HCT116 (cell line): ENCODE measurements around the gene MALSU1. TPM values are rescaled to one million over a fixed set of nuclear protein-coding genes. Genes with fewer than 3 reads are reported as not detected.

Source experiments
- ATAC-seq: fragments of 200-7000 bp; cut with Tn5 transposase; 2 replicates; pipeline ENCODE4 v1.9.1; 2020; ENCODE audit warnings: mild to moderate bottlenecking, moderate library complexity
- BruUV-seq: library from RNA; stranded (reverse); fragments of 400-500 nt; replicated peaks from 2 replicates; lab custom pipeline; 2021; lab: Mats Ljungman, UMichigan
- CTCF ChIA-PET: fragments of 300-600 bp; sonication (Branson Sonifier 250); formaldehyde crosslinking; loops from one replicate; lab custom pipeline; 2021; ENCODE audit warnings: antibody characterized with exemption; lab: Charles Lee
- POLR2A ChIA-PET: fragments of 300-600, 350-600 bp; sonication (Branson Sonifier 250); formaldehyde crosslinking; loops from one replicate; lab custom pipeline; 2021; ENCODE audit warnings: antibody characterized with exemption; lab: Charles Lee
- RAD21 ChIA-PET, 2 experiments: fragments of 300-600 bp; sonication (Branson Sonifier 250); formaldehyde crosslinking; loops; one replicate each; lab custom pipeline; 2023; ENCODE audit warnings: low total read pairs in 2 of 2; ENCODE audit not compliant: uncharacterized antibody in 2 of 2, unreplicated experiment in 2 of 2, low non-redundant PET in 1 of 2; lab: Charles Lee
- DNase-seq: peaks from one replicate; pipeline ENCODE4 v3.0.0-alpha.2; 2010; ENCODE audit warnings: low read depth, low spot score
- H2AFZ ChIP-seq: fragments of 200-600 bp; shearing (Covaris generic), sonication (generic); 2 replicates; pipeline ENCODE4 v1.6.1; 2017; ENCODE audit warnings: low read depth, mixed run types, mixed read lengths, antibody characterized with exemption, low read length; ENCODE audit not compliant: poor library complexity, severe bottlenecking
- H3K27ac ChIP-seq: 2 replicates; pipeline ENCODE4 v1.5.1; 2012; ENCODE audit warnings: low read depth, low read length
- H3K27me3 ChIP-seq: fragments of 200-600 bp; sonication (generic); 2 replicates; pipeline ENCODE4 v1.6.1; 2016; ENCODE audit warnings: mixed run types, low read length, mixed read lengths; ENCODE audit not compliant: insufficient read depth
- H3K36me3 ChIP-seq, 2 experiments: fragments of 200-500 bp in 1 of 2; fragments of 200-600 bp in 1 of 2; sonication (Bioruptor generic) in 1 of 2; sonication (generic) in 1 of 2; 2 replicates each; pipeline versions ENCODE4 v1.5.1 to v1.6.1; 2014 to 2016; ENCODE audit warnings: low read length in 2 of 2, inconsistent platforms in 1 of 2, mixed read lengths in 1 of 2, mixed run types in 1 of 2; ENCODE audit not compliant: insufficient read depth in 2 of 2, control insufficient read depth in 1 of 2
- H3K4me1 ChIP-seq, 2 experiments: fragments of 200-600 bp in 1 of 2; sonication (generic) in 1 of 2; 2 replicates each; pipeline versions ENCODE4 v1.5.1 to v1.6.1; 2012 to 2017; ENCODE audit warnings: low read length in 2 of 2, inconsistent platforms in 1 of 2, mild to moderate bottlenecking in 1 of 2, mixed read lengths in 1 of 2, mixed run types in 1 of 2, moderate library complexity in 1 of 2; ENCODE audit not compliant: insufficient read depth in 2 of 2, control insufficient read depth in 1 of 2
- H3K4me2 ChIP-seq: fragments of 200-600 bp; sonication (generic); 2 replicates; pipeline ENCODE4 v1.6.1; 2017; ENCODE audit warnings: mixed run types, low read length, mixed read lengths
- H3K4me3 ChIP-seq, 2 experiments: fragments of 200-600 bp in 1 of 2; sonication (generic) in 1 of 2; replicated peaks in 1 of 2; 2 replicates each; pipeline ENCODE4 v1.5.1; 2011 to 2016; ENCODE audit warnings: low read length in 2 of 2, control low read depth in 1 of 2, low read depth in 1 of 2, mild to moderate bottlenecking in 1 of 2, mixed read lengths in 1 of 2, mixed run types in 1 of 2
- H3K79me2 ChIP-seq: fragments of 200-600 bp; sonication (generic); 2 replicates; pipeline ENCODE4 v1.6.1; 2017; ENCODE audit warnings: mild to moderate bottlenecking, mixed run types, low read length, moderate library complexity, mixed read lengths; ENCODE audit not compliant: insufficient read depth
- H3K9ac ChIP-seq: fragments of 200-600 bp; sonication (generic); 2 replicates; pipeline ENCODE4 v1.6.1; 2016; ENCODE audit warnings: low read length, mixed read lengths
- H3K9me2 ChIP-seq: fragments of 200-600 bp; sonication (generic), shearing (Covaris generic); 2 replicates; pipeline ENCODE4 v1.6.1; 2017; ENCODE audit warnings: mixed run types, mild to moderate bottlenecking, moderate library complexity; ENCODE audit not compliant: insufficient read depth
- H3K9me3 ChIP-seq, 2 experiments: fragments of 200-500 bp in 1 of 2; fragments of 200-600 bp in 1 of 2; sonication (Bioruptor generic) in 1 of 2; sonication (generic) in 1 of 2; 2 replicates each; pipeline ENCODE4 v1.6.1; 2014 to 2017; ENCODE audit warnings: low read length in 2 of 2, mixed read lengths in 2 of 2, inconsistent platforms in 1 of 2, low read depth in 1 of 2, mild to moderate bottlenecking in 1 of 2, mixed run types in 1 of 2, moderate library complexity in 1 of 2; ENCODE audit not compliant: control insufficient read depth in 1 of 2, insufficient read depth in 1 of 2
- H4K20me1 ChIP-seq: fragments of 200-600 bp; sonication (generic), shearing (Covaris generic); 2 replicates; pipeline ENCODE4 v1.6.1; 2017; ENCODE audit warnings: mixed run types, mild to moderate bottlenecking, moderate library complexity; ENCODE audit not compliant: insufficient read depth
- CEBPB ChIP-seq: IDR thresholded peaks from 2 replicates; pipeline ENCODE4 v1.6.1; 2012; ENCODE audit warnings: low read depth
- RAD21 ChIP-seq: IDR thresholded peaks from 2 replicates; pipeline ENCODE4 v1.6.1; 2012; ENCODE audit warnings: low read depth, mild to moderate bottlenecking
- TCF7L2 ChIP-seq: IDR thresholded peaks from 2 replicates; pipeline ENCODE4 v1.7.0; 2011; ENCODE audit warnings: borderline replicate concordance, inconsistent platforms; ENCODE audit not compliant: insufficient read depth, insufficient read length; ENCODE audit errors: extremely low read depth
- ZFX ChIP-seq: fragments of 450-650 bp; IDR thresholded peaks from 2 replicates; pipeline ENCODE4 v1.6.1; 2017
- ZNF274 ChIP-seq: fragments of 200-500 bp; sonication (Bioruptor generic); IDR thresholded peaks from 2 replicates; pipeline ENCODE4 v1.6.1; 2014; ENCODE audit warnings: mild to moderate bottlenecking, low read depth, low read length, inconsistent platforms
- intact Hi-C: fragments of 100-400 bp; cut with micrococcal nuclease; formaldehyde crosslinking; loops from 2 replicates; pipeline ENCODE4 v1.10.0; 2022
- total RNA-seq: library from RNA; stranded (reverse); gene quantifications from one replicate; pipeline ENCODE4 v1.2.1, GENCODE V29; 2021; ENCODE audit not compliant: unreplicated experiment
- TF ChIP-seq, protein P1 (sequence below): IDR thresholded peaks from 2 replicates; pipeline ENCODE4 v1.6.1; 2012; ENCODE audit warnings: low read depth
- TF ChIP-seq, protein P2 (sequence below): IDR thresholded peaks from 2 replicates; pipeline ENCODE4 v1.6.1; 2012
- TF ChIP-seq, protein P3 (sequence below): IDR thresholded peaks from 2 replicates; pipeline ENCODE4 v1.6.1; 2011; ENCODE audit warnings: mild to moderate bottlenecking, low read length, moderate library complexity; ENCODE audit not compliant: insufficient replicate concordance; ENCODE audit errors: extremely low read depth

MALSU1 gene
- total RNA-seq, 1 experiment from 2014 or later, result 105 TPM

DNA sequence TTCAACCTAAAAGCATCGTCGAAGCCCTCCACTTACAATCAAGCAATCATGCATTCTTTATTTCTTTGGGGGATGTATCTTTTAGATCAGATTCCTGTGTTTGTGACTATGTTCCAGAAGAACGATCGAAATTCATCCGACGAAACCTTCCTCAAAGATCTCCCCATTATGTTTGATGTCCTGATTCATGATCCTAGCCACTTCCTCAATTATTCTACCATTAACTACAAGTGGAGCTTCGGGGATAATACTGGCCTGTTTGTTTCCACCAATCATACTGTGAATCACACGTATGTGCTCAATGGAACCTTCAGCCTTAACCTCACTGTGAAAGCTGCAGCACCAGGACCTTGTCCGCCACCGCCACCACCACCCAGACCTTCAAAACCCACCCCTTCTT lies 38.8 kb upstream of the MALSU1 start:
- Histone ChIP-seq H3K9me3 (no peaks in the 10 kb centered on the region), H3K4me1 (peaks cover 0 to 3% of the 10 kb centered on the region in 2 experiments; a peak in 2 of 4 replicates), H3K4me2 (no peak overlapping the region), H3K9me2 (no peaks in the 10 kb centered on the region), H2AFZ (no peak overlapping the region), H4K20me1 (no peaks in the 10 kb centered on the region), H3K4me3 (no peak overlapping the region)
- DNase-seq (no peak), ATAC-seq (no peak)
- no TSS peak for BruUV-seq
- ChIA-PET RAD21 (no interaction called here), POLR2A (no interaction called here), CTCF (interaction anchor here (0.6 to 2.5 kb wide), 2 partner anchors 13 to 174 kb away, joined by 3 to 10 read pairs; no protein-coding TSS in a partner anchor)
- intact Hi-C loops, result no loop called here
- TF ChIP-seq RAD21 (no peak), CEBPB (no peak), ZFX (no peak), TCF7L2 (no peak), ZNF274 (no peak)
- TF ChIP-seq, protein P1, sequence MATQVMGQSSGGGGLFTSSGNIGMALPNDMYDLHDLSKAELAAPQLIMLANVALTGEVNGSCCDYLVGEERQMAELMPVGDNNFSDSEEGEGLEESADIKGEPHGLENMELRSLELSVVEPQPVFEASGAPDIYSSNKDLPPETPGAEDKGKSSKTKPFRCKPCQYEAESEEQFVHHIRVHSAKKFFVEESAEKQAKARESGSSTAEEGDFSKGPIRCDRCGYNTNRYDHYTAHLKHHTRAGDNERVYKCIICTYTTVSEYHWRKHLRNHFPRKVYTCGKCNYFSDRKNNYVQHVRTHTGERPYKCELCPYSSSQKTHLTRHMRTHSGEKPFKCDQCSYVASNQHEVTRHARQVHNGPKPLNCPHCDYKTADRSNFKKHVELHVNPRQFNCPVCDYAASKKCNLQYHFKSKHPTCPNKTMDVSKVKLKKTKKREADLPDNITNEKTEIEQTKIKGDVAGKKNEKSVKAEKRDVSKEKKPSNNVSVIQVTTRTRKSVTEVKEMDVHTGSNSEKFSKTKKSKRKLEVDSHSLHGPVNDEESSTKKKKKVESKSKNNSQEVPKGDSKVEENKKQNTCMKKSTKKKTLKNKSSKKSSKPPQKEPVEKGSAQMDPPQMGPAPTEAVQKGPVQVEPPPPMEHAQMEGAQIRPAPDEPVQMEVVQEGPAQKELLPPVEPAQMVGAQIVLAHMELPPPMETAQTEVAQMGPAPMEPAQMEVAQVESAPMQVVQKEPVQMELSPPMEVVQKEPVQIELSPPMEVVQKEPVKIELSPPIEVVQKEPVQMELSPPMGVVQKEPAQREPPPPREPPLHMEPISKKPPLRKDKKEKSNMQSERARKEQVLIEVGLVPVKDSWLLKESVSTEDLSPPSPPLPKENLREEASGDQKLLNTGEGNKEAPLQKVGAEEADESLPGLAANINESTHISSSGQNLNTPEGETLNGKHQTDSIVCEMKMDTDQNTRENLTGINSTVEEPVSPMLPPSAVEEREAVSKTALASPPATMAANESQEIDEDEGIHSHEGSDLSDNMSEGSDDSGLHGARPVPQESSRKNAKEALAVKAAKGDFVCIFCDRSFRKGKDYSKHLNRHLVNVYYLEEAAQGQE, result no peak
- TF ChIP-seq, protein P2, sequence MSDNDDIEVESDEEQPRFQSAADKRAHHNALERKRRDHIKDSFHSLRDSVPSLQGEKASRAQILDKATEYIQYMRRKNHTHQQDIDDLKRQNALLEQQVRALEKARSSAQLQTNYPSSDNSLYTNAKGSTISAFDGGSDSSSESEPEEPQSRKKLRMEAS, result no peak
- TF ChIP-seq, protein P3, sequence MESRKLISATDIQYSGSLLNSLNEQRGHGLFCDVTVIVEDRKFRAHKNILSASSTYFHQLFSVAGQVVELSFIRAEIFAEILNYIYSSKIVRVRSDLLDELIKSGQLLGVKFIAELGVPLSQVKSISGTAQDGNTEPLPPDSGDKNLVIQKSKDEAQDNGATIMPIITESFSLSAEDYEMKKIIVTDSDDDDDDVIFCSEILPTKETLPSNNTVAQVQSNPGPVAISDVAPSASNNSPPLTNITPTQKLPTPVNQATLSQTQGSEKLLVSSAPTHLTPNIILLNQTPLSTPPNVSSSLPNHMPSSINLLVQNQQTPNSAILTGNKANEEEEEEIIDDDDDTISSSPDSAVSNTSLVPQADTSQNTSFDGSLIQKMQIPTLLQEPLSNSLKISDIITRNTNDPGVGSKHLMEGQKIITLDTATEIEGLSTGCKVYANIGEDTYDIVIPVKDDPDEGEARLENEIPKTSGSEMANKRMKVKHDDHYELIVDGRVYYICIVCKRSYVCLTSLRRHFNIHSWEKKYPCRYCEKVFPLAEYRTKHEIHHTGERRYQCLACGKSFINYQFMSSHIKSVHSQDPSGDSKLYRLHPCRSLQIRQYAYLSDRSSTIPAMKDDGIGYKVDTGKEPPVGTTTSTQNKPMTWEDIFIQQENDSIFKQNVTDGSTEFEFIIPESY, result no peak
- TF ChIP-seq, all 23 proteins: peak for 0
- Histone ChIP-seq H3K36me3 (no peaks in the 10 kb centered on the region), H3K9ac (no peak overlapping the region), H3K27ac (no peak overlapping the region), H3K79me2 (no peaks in the 10 kb centered on the region), H3K27me3 (no peaks in the 10 kb centered on the region)
